GM10847 (cell line): ENCODE measurements around the gene C1orf141.

Experiments used
- POLR2A ChIP-seq: IDR thresholded peaks from 2 replicates; pipeline ENCODE4 v1.6.1; 2011; ENCODE audit not compliant: insufficient read length; ENCODE audit errors: extremely low read depth

The C1orf141 gene

GRCh38 chr1:67148516-67149178, 13.9 kb upstream of the C1orf141 start:
- no peak for TF ChIP-seq POLR2A

- no peak for TF ChIP-seq POLR2A
These were observed 11.8 kb upstream of the C1orf141 start for GRCh38 chr1:67146539-67146938.

- no peak for TF ChIP-seq POLR2A
These were observed 11.3 kb upstream of the C1orf141 start for GRCh38 chr1:67146101-67146500.

GRCh38 chr1:67144696-67145095, 9.9 kb upstream of the C1orf141 start:
- no peak for TF ChIP-seq POLR2A

- TF ChIP-seq POLR2A = no peak
These were observed 9.2 kb upstream of the C1orf141 start for GRCh38 chr1:67143966-67144365.

- TF ChIP-seq POLR2A = no peak
These were observed 8.2 kb upstream of the C1orf141 start for GRCh38 chr1:67142931-67143330.

- no peak for TF ChIP-seq POLR2A
These were observed 5.7 kb upstream of the C1orf141 start for GRCh38 chr1:67140460-67140859.

- TF ChIP-seq POLR2A = no peak
These were observed 4.2 kb upstream of the C1orf141 start for GRCh38 chr1:67138813-67139499.

GRCh38 chr1:67137307-67137753, 2.6 kb upstream of the C1orf141 start:
- no peak for TF ChIP-seq POLR2A

GRCh38 chr1:67135354-67135753, 584 bp upstream of the C1orf141 start:
- TF ChIP-seq POLR2A = no peak

- no peak for TF ChIP-seq POLR2A
These were observed 1.6 kb downstream of the C1orf141 start for GRCh38 chr1:67133177-67133576.

GRCh38 chr1:67130673-67131072, 4.1 kb downstream of the C1orf141 start:
- TF ChIP-seq POLR2A = no peak

- TF ChIP-seq POLR2A = no peak
These were observed 7.8 kb downstream of the C1orf141 start for GRCh38 chr1:67126974-67127373.

GRCh38 chr1:67126111-67126746, 8.5 kb downstream of the C1orf141 start:
- TF ChIP-seq POLR2A = no peak

- no peak for TF ChIP-seq POLR2A
These were observed 10.3 kb downstream of the C1orf141 start for GRCh38 chr1:67124455-67124854.
